ENCODE measurements around the gene USP9X.

Gene USP9X

GRCh38 chrX:41241962-41242361, 156.7 kb downstream of the USP9X start:
- TF ChIP-seq ZNF565 (CRISPR knock-in tag; conservative IDR thresholded peaks at IDR 0.05; ENCODE audit: low read depth): no peak
- TF ChIP-seq ISL1 (CRISPR knock-in tag; IDR thresholded peaks at IDR 0.05): no peak
- no peak for TF ChIP-seq GLIS3 (CRISPR knock-in tag; IDR thresholded peaks at IDR 0.05)
- TF ChIP-seq PATZ1 (CRISPR knock-in tag; IDR thresholded peaks at IDR 0.05; ENCODE audit: borderline replicate concordance): no peak
- no peak for TF ChIP-seq CSDC2 (CRISPR knock-in tag; IDR thresholded peaks at IDR 0.05)
- no peak for ATAC-seq

- ATAC-seq: no peak
- no peak for TF ChIP-seq CSRNP3 (CRISPR knock-in tag; IDR thresholded peaks at IDR 0.05)
- TF ChIP-seq PATZ1 (CRISPR knock-in tag; IDR thresholded peaks at IDR 0.05; ENCODE audit: borderline replicate concordance): no peak
- TF ChIP-seq CSDC2 (CRISPR knock-in tag; IDR thresholded peaks at IDR 0.05): no peak
- TF ChIP-seq ISL1 (CRISPR knock-in tag; IDR thresholded peaks at IDR 0.05): no peak
- no peak for TF ChIP-seq ZC3H10 (CRISPR knock-in tag; IDR thresholded peaks at IDR 0.05)
- no peak for TF ChIP-seq TSHZ2 (CRISPR knock-in tag; IDR thresholded peaks at IDR 0.05)
- TF ChIP-seq OSR1 (CRISPR knock-in tag; IDR thresholded peaks at IDR 0.05): no peak
- no peak for TF ChIP-seq SNAI2 (CRISPR knock-in tag; IDR thresholded peaks at IDR 0.05)
- TF ChIP-seq RARB (CRISPR knock-in tag; IDR thresholded peaks at IDR 0.05): no peak
- no peak for TF ChIP-seq ZFP30 (CRISPR knock-in tag; IDR thresholded peaks at IDR 0.05)
- no peak for TF ChIP-seq ZNF8 (CRISPR knock-in tag; IDR thresholded peaks at IDR 0.05)
- no peak for TF ChIP-seq POU6F1 (CRISPR knock-in tag; IDR thresholded peaks at IDR 0.05; ENCODE audit: borderline replicate concordance, low read depth)
- TF ChIP-seq PPARA (CRISPR knock-in tag; IDR thresholded peaks at IDR 0.05; ENCODE audit: borderline replicate concordance): no peak
- no peak for TF ChIP-seq ZFP3 (CRISPR knock-in tag; IDR thresholded peaks at IDR 0.05)
- TF ChIP-seq CREB5 (CRISPR knock-in tag; IDR thresholded peaks at IDR 0.05; ENCODE audit: low read depth): no peak
Observed at GRCh38 chrX:41245641-41246040, 160.4 kb downstream of the USP9X start.

- ATAC-seq: no peak
- TF ChIP-seq ZFP3 (CRISPR knock-in tag; IDR thresholded peaks at IDR 0.05) (no peak), CSDC2 (CRISPR knock-in tag; IDR thresholded peaks at IDR 0.05) (no peak), ZNF565 (CRISPR knock-in tag; conservative IDR thresholded peaks at IDR 0.05; ENCODE audit: low read depth) (no peak), TSHZ2 (CRISPR knock-in tag; IDR thresholded peaks at IDR 0.05) (no peak), TOX (CRISPR knock-in tag; IDR thresholded peaks at IDR 0.05; ENCODE audit: borderline replicate concordance) (no peak), PPARA (CRISPR knock-in tag; IDR thresholded peaks at IDR 0.05; ENCODE audit: borderline replicate concordance) (no peak), POU6F1 (CRISPR knock-in tag; IDR thresholded peaks at IDR 0.05; ENCODE audit: borderline replicate concordance, low read depth) (no peak), ESRRG (CRISPR knock-in tag; IDR thresholded peaks at IDR 0.05) (no peak), ZNF70 (CRISPR knock-in tag; IDR thresholded peaks at IDR 0.05) (no peak), SNAI2 (CRISPR knock-in tag; IDR thresholded peaks at IDR 0.05) (no peak), BACH2 (CRISPR knock-in tag; IDR thresholded peaks at IDR 0.05; ENCODE audit: borderline replicate concordance) (no peak)
Observed at GRCh38 chrX:41250867-41251266, 165.6 kb downstream of the USP9X start.

Data from SK-N-SH treated with all-trans-retinoic acid at 6 μM for 48 hours (cell line).